Liver (tissue), 9 donors: ENCODE data around the gene TDO2. TPM values are rescaled to one million over a fixed set of nuclear protein-coding genes. Genes with fewer than 3 reads are reported as not detected.

ENCODE experiments used
- DNase-seq: peaks from one replicate; pipeline ENCODE4 v3.0.0-alpha.2; 2017; ENCODE audit warnings: low spot score
- H3K27ac ChIP-seq, 2 donors: one replicate each; pipeline ENCODE4 v1.7.0; 2013; ENCODE audit warnings: inconsistent platforms in 2 of 2, low read length in 2 of 2, control low read depth in 1 of 2, low read depth in 1 of 2, mild to moderate bottlenecking in 1 of 2
- H3K27me3 ChIP-seq, 4 donors: one replicate each; pipeline versions ENCODE4 v1.6.1 to v1.7.0; 2013; ENCODE audit warnings: low read length in 3 of 4, inconsistent platforms in 1 of 4, mild to moderate bottlenecking in 1 of 4, moderate library complexity in 1 of 4; ENCODE audit not compliant: control insufficient read depth in 4 of 4, insufficient read depth in 4 of 4
- H3K36me3 ChIP-seq, 4 donors: one replicate each; pipeline versions ENCODE4 v1.6.1 to v1.7.0; 2013; ENCODE audit warnings: low read length in 3 of 4, mild to moderate bottlenecking in 3 of 4, low read depth in 1 of 4, moderate library complexity in 1 of 4; ENCODE audit not compliant: control insufficient read depth in 4 of 4, insufficient read depth in 3 of 4
- H3K4me1 ChIP-seq, 4 donors: one replicate each; pipeline versions ENCODE4 v1.6.1 to v1.7.0; 2013; ENCODE audit warnings: low read length in 3 of 4, mild to moderate bottlenecking in 3 of 4, moderate library complexity in 1 of 4; ENCODE audit not compliant: control insufficient read depth in 4 of 4, insufficient read depth in 4 of 4
- H3K4me3 ChIP-seq, 3 donors: one replicate each; pipeline versions ENCODE4 v1.6.1 to v1.7.0; 2013; ENCODE audit warnings: low read length in 3 of 3, control low read depth in 1 of 3, low read depth in 1 of 3, mild to moderate bottlenecking in 1 of 3
- H3K9ac ChIP-seq, 2 donors: one replicate each; pipeline ENCODE4 v1.7.0; 2013; ENCODE audit warnings: low read length in 2 of 2, mild to moderate bottlenecking in 2 of 2, moderate library complexity in 2 of 2, control low read depth in 1 of 2, low read depth in 1 of 2
- H3K9me3 ChIP-seq, 4 donors: one replicate each; pipeline versions ENCODE4 v1.6.1 to v1.7.0; 2013; ENCODE audit warnings: low read length in 3 of 4; ENCODE audit not compliant: control insufficient read depth in 4 of 4
- ATF3 ChIP-seq: IDR thresholded peaks from 2 replicates; pipeline ENCODE4 v1.6.1; 2016; ENCODE audit warnings: antibody characterized with exemption
- CTCF ChIP-seq: fragments of 150-350 bp; IDR thresholded peaks from 2 replicates; pipeline ENCODE4 v1.5.1; 2017; ENCODE audit warnings: improper control_type of control experiment, low read depth, low read length; ENCODE audit not compliant: missing input control
- EGR1 ChIP-seq, 2 donors: IDR thresholded peaks; 2 replicates each; pipeline ENCODE4 v1.6.1; 2016 to 2018; ENCODE audit warnings: antibody characterized with exemption in 2 of 2, low read depth in 2 of 2
- FOXA1 ChIP-seq: IDR thresholded peaks from 2 replicates; pipeline ENCODE4 v1.6.1; 2016; ENCODE audit warnings: antibody characterized with exemption
- FOXA2 ChIP-seq: IDR thresholded peaks from 2 replicates; pipeline ENCODE4 v1.6.1; 2016; ENCODE audit warnings: antibody characterized with exemption
- HNF4G ChIP-seq: IDR thresholded peaks from 2 replicates; pipeline ENCODE4 v1.6.1; 2016; ENCODE audit warnings: antibody characterized with exemption
- JUND ChIP-seq, 2 donors: IDR thresholded peaks; 2 replicates each; pipeline ENCODE4 v1.6.1; 2016; ENCODE audit warnings: antibody characterized with exemption in 2 of 2
- NR2F2 ChIP-seq: IDR thresholded peaks from 2 replicates; pipeline ENCODE4 v1.6.1; 2016; ENCODE audit warnings: antibody characterized with exemption
- TAF1 ChIP-seq: conservative IDR thresholded peaks from 2 replicates; pipeline ENCODE4 v1.6.1; 2016; ENCODE audit warnings: antibody characterized with exemption, mild to moderate bottlenecking
- WGBS: extraction: QIAGEN DNeasy Blood & Tissue Kit; methylation state at CpG from one replicate; pipeline ENCODE4 v1.1.7; 2013; 5-methylcytosine and 5-hydroxymethylcytosine counted together
- polyA plus RNA-seq, 2 donors: library from polyadenylated mRNA; stranded (reverse) in 1 of 2; unstranded in 1 of 2; fragments of 200-250 nt in 1 of 2; fragments of >200 nt in 1 of 2; fragmentation: Nextera tagmentation in 1 of 2; extraction: Ambion mirVana in 1 of 2; gene quantifications; one replicate each; pipeline versions ENCODE4 v1.2.1 to v1.2.3, GENCODE V29; 2013 to 2015
- total RNA-seq, 2 donors: library from RNA; depleted of rRNA; stranded (reverse); fragments of >200 nt; gene quantifications; one replicate each; pipeline ENCODE4 v1.2.3, GENCODE V29; 2014
- TF ChIP-seq, protein P1 (sequence below): IDR thresholded peaks from 2 replicates; pipeline ENCODE4 v1.6.1; 2016; ENCODE audit warnings: antibody characterized with exemption
- donor health status: healthy.
- donor health status: healthy.
- donor health status: healthy.
- donor health status: healthy.
- donor health status: healthy.

Gene TDO2
- total and polyA plus RNA-seq, 4 donors: 163 to 1,057 (median 533) TPM

DNA sequence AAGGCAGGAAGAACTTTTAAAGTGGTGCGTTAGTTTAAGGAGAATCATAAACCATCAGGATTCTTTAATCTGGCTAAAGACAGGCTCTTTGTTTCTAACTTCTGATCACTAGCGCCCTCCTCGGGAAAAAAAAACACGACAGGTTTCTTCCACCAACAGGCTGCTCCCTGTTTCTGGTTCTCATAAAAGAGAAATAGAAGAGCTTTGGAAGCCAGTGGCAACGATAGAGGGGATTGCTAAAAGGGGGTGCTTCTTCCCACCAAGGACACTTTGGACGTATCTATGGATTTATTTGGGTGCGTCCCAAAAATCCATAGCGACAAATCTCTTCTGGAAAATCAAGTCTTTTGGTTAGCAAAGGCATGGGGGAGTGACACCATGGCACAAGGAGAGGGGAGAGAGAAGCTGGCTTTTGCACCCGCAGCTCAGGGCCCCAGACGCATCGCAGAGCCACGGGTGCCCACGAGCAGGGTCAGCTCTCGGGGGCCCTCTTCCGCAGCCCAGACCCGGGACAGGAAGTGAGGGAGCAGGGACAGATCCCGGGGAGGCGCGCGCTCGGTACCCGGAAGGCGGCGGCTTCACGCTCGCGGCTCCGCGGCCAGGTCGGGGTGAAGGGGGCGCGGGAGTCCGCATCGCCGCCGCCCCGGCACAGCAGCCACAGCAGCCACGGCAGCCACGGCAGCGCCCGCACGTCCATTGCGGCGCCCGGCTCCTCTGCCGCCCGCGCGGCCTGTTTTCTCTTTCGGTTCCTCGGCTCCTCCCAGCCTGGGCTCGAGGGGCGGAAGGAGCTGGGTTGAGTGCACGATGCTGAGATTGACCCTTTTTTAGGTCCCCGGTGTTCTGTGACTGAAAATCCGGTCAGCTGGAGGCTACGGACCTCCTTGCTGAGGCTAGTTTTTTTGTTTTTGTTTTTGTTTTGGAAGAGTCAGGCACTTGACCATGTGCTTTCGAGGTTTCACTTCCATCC is 49.9 kb downstream of the TDO2 start, which contains the start of gene CTSO (continued):
- TF ChIP-seq HNF4G (no peak), FOXA2 (no peak), CTCF (peak; percentile 57)
- TF ChIP-seq, protein P1, sequence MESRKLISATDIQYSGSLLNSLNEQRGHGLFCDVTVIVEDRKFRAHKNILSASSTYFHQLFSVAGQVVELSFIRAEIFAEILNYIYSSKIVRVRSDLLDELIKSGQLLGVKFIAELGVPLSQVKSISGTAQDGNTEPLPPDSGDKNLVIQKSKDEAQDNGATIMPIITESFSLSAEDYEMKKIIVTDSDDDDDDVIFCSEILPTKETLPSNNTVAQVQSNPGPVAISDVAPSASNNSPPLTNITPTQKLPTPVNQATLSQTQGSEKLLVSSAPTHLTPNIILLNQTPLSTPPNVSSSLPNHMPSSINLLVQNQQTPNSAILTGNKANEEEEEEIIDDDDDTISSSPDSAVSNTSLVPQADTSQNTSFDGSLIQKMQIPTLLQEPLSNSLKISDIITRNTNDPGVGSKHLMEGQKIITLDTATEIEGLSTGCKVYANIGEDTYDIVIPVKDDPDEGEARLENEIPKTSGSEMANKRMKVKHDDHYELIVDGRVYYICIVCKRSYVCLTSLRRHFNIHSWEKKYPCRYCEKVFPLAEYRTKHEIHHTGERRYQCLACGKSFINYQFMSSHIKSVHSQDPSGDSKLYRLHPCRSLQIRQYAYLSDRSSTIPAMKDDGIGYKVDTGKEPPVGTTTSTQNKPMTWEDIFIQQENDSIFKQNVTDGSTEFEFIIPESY: no peak

DNA sequence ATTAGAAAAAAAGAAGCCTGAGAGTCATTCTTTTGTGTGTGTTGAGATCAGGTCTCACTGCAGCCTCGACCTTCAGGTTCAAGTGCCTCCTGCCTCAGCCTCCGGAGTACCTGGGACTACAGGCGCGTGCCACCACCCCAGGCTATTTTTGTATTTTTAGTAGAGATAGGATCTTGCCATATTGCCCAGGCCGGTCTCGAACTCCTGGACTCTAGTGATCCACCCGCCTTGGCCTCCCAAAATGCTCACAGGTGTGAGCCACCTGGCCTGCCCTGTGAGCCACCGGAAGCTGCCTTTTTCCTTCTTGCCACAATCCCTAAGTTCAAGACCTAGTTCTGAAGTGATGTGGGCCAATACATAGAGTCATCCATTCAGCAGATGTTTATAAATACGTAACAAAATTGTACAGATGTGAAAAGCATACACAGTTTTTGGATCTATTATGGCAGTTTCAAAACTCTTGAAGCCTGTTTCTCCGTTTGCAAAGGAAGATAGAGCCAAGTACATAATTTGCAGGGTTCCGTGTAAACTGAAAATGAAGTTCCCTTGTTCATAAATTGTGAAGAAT is 50.7 kb downstream of the TDO2 start:
- DNase-seq: no peak

More for the DNA sequence above, 50.7 kb downstream of the TDO2 start:
- Histone ChIP-seq H3K9me3 (no peaks in the 10 kb centered on the region), H3K4me1 (peaks cover 5 to 17% (median 9%) of the 10 kb centered on the region in 4 donors), H3K27me3 (no peaks in the 10 kb centered on the region), H3K36me3 (no peaks in the 10 kb centered on the region), H3K27ac (peak overlapping the region; percentile 94 to 99), H3K9ac (peak overlapping the region; percentile 47 to 94), H3K4me3 (peak overlapping the region; percentile 64 to 90 (median 70))
- TF ChIP-seq NR2F2 (no peak), EGR1 (IDR thresholded peaks at IDR 0.05; ENCODE audit: low read depth in 2 of 2) (no peak), ATF3 (no peak), TAF1 (no peak), JUND (IDR thresholded peaks at IDR 0.05) (no peak), FOXA1 (no peak), CTCF (no peak), FOXA2 (no peak)
- 75% methylated on average over 11 of the region's 11 CpGs for WGBS
